Upper lobe of left lung (tissue), 4 donors: ENCODE results near the gene ACP2.

Experiments
- EP300 ChIP-seq, 4 donors: sonication (generic); formaldehyde crosslinking; IDR thresholded peaks; one replicate each; pipeline ENCODE4 v1.5.1; 2017; ENCODE audit warnings: antibody characterized with exemption in 4 of 4, control low read depth in 2 of 4
- POLR2A ChIP-seq, 4 donors: fragments of 450-650 bp; IDR thresholded peaks; one replicate each; pipeline ENCODE4 v1.5.1; 2016 to 2017; ENCODE audit warnings: antibody characterized with exemption in 4 of 4, mild to moderate bottlenecking in 2 of 4
- POLR2AphosphoS5 ChIP-seq, 2 donors: sonication (generic); formaldehyde crosslinking; IDR thresholded peaks; one replicate each; pipeline ENCODE4 v1.5.1; 2017; ENCODE audit warnings: antibody characterized with exemption in 2 of 2
- TF ChIP-seq, protein P1 (sequence below), 6 experiments: fragments of 450-650 bp in 4 of 6; fragments of 200-600 bp in 2 of 6; sonication (generic) in 2 of 6; IDR thresholded peaks; one replicate each; pipeline ENCODE4 v1.5.1; 2016 to 2019; ENCODE audit warnings: antibody characterized with exemption in 6 of 6

DNA sequence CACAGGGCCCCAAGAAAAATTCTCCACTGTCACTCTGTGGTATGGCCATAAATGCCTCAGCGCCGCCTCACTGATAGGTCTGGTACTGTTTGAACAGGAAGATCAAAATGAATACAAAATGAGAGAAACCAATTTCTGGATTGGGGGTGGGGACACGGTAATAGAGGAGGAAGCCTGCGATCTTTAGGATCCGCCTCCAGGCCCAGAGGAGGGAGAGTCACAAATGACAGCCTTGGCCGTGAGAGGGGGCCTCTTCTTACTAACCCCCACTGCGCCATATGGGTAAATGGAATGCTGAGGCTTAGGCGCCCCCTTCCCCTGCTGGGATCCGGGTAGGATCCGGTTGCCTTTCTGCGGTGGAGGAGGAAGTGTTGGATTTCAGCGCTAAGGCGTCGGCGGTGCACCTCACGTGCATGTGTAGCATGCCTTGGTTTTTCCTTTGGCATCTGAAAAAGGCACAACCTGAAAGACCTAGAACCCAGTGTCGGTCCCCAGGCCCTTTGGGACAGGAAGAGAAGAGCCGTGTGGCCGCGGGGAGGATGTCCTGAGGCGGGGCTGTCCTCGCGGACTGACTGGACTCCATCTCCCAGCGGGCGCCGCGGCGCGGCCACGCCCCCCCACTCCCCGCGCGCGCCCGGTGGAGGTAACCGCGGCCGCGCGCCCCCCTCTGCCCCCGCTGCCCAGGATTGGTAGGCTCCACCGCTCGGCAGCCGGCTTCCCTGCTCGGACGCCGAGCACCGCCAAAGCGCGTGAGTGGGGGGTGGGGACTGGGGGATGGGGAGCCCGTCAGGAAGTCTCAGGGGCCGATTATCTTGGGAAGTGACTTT, 20.6 kb upstream of the ACP2 start:
- TF ChIP-seq POLR2A (IDR thresholded peaks at IDR 0.05) = peak in 2 of 4 donors; percentile 5 to 42
- TF ChIP-seq, protein P1, sequence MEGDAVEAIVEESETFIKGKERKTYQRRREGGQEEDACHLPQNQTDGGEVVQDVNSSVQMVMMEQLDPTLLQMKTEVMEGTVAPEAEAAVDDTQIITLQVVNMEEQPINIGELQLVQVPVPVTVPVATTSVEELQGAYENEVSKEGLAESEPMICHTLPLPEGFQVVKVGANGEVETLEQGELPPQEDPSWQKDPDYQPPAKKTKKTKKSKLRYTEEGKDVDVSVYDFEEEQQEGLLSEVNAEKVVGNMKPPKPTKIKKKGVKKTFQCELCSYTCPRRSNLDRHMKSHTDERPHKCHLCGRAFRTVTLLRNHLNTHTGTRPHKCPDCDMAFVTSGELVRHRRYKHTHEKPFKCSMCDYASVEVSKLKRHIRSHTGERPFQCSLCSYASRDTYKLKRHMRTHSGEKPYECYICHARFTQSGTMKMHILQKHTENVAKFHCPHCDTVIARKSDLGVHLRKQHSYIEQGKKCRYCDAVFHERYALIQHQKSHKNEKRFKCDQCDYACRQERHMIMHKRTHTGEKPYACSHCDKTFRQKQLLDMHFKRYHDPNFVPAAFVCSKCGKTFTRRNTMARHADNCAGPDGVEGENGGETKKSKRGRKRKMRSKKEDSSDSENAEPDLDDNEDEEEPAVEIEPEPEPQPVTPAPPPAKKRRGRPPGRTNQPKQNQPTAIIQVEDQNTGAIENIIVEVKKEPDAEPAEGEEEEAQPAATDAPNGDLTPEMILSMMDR (IDR thresholded peaks at IDR 0.05) = peak in 3 of 6 experiments; percentile 26 to 34 (median 29)
- TF ChIP-seq EP300 (IDR thresholded peaks at IDR 0.05) = peak in 1 of 4 donors; percentile 19
- TF ChIP-seq POLR2AphosphoS5 (IDR thresholded peaks at IDR 0.05) = peak in 1 of 2 donors; percentile 31
